22Rv1 (cell line): ENCODE data around the gene GRIK5.

Source experiments
- CTCF ChIP-seq: fragments of 450-650 bp; IDR thresholded peaks from 2 replicates; pipeline ENCODE4 v1.5.1; 2017; ENCODE audit warnings: mild to moderate bottlenecking
- ZFX ChIP-seq: fragments of 450-650 bp; IDR thresholded peaks from 2 replicates; pipeline ENCODE4 v1.6.1; 2017; ENCODE audit warnings: antibody characterized with exemption, borderline replicate concordance

GRCh38 chr19:42074513-42075363, 4.7 kb upstream of the GRIK5 start:
- TF ChIP-seq CTCF (no peak), ZFX (no peak)
